Measurements from ENCODE around the gene KRTAP4-11.
"Not testable (repeated sequence)": the region's sequence is repeated elsewhere in the genome, so short reads cannot be mapped to it uniquely, and the experiment has no call there.

Gene KRTAP4-11

GRCh38 chr17:41101586-41102259 is 16.4 kb downstream of the KRTAP4-11 start, which contains the start of gene KRTAP4-16:
Gene KRTAP4-16, minus strand, starts transcription at chr17:41102209. Its CDS starts 0 bp downstream, at chr17:41102209.
- TF ChIP-seq CTCF (IDR thresholded peaks at IDR 0.05; ENCODE audit: insufficient read depth, low read depth, low read length, missing control alignments) = no peak
- DNase-seq (ENCODE audit: low read depth) = no peak
- no peak within 1 kb of the TSS for H3K4me3 ChIP-seq (ENCODE audit: low read length)

GRCh38 chr17:41099682-41100480 is 18.3 kb downstream of the KRTAP4-11 start:
- peak; percentile 91 for DNase-seq (ENCODE audit: low read depth)
- H3K4me3 ChIP-seq (ENCODE audit: low read length) = not testable (repeated sequence)

GRCh38 chr17:41098481-41098880 is 19.7 kb downstream of the KRTAP4-11 start:
- no peak overlapping the region for H3K4me3 ChIP-seq (ENCODE audit: low read length)
- DNase-seq (ENCODE audit: low read depth) = peak; percentile 86
- TF ChIP-seq CTCF (IDR thresholded peaks at IDR 0.05; ENCODE audit: insufficient read depth, low read depth, low read length, missing control alignments) = no peak

GRCh38 chr17:41098042-41098441 is 20.1 kb downstream of the KRTAP4-11 start, which contains the start of gene KRTAP4-8:
Gene KRTAP4-8, minus strand, starts transcription at chr17:41098142. Its CDS starts 58 bp downstream, at chr17:41098084.
- TF ChIP-seq CTCF (IDR thresholded peaks at IDR 0.05; ENCODE audit: insufficient read depth, low read depth, low read length, missing control alignments) = no peak
- H3K4me3 ChIP-seq (ENCODE audit: low read length) = no peak within 1 kb of the TSS
- no peak for DNase-seq (ENCODE audit: low read depth)

- H3K4me3 ChIP-seq (ENCODE audit: low read length) = no peak overlapping the region
- DNase-seq (ENCODE audit: low read depth) = no peak
- TF ChIP-seq CTCF (IDR thresholded peaks at IDR 0.05; ENCODE audit: insufficient read depth, low read depth, low read length, missing control alignments) = no peak
Observed at GRCh38 chr17:41096055-41096454, 22.1 kb downstream of the KRTAP4-11 start.

GRCh38 chr17:41088760-41089352 is 29.3 kb downstream of the KRTAP4-11 start:
- not testable (repeated sequence) for H3K4me3 ChIP-seq (ENCODE audit: low read length); DNase-seq (ENCODE audit: low read depth)

- not testable (repeated sequence) for DNase-seq (ENCODE audit: low read depth); H3K4me3 ChIP-seq (ENCODE audit: low read length)
Observed at GRCh38 chr17:41084100-41084856, 33.9 kb downstream of the KRTAP4-11 start, which contains the start of gene KRTAP4-7. Gene KRTAP4-7, plus strand, starts transcription at chr17:41084150. Its CDS starts 57 bp downstream, at chr17:41084207.

GRCh38 chr17:41083427-41083826 is 34.7 kb downstream of the KRTAP4-11 start:
- peak; percentile 49 for DNase-seq (ENCODE audit: low read depth)
- not testable (repeated sequence) for H3K4me3 ChIP-seq (ENCODE audit: low read length)
